ENCODE results near the gene OAF.
A peak's percentile ranks its signal among the peaks of the same experiment; 100 is the strongest.

OAF gene

GRCh38 chr11:120191058-120191457 is 19.8 kb upstream of the OAF start:
- H3K4me1 ChIP-seq = peaks cover 17% of the 10 kb centered on the region
- no peaks in the 10 kb centered on the region for H3K79me2 ChIP-seq
- H2AFZ ChIP-seq = no peak overlapping the region
- no peak overlapping the region for H3K4me2 ChIP-seq (ENCODE audit: low read length)
- H3K9me3 ChIP-seq (ENCODE audit: control insufficient read depth, low read length) = no peaks in the 10 kb centered on the region
- H3K4me3 ChIP-seq (ENCODE audit: low read depth, low read length) = no peak overlapping the region
- no peak overlapping the region for H3K27ac ChIP-seq
- no peak overlapping the region for H3K9ac ChIP-seq
- no peaks in the 10 kb centered on the region for H3K27me3 ChIP-seq (ENCODE audit: control insufficient read depth, insufficient read depth, low read length)
- H3K36me3 ChIP-seq (ENCODE audit: control insufficient read depth, insufficient read depth, low read length) = no peaks in the 10 kb centered on the region
- TF ChIP-seq CTCF (IDR thresholded peaks at IDR 0.05) = no peak

- H3K9ac ChIP-seq = no peak overlapping the region
- peak overlapping the region; percentile 32 for H3K27ac ChIP-seq
- H3K36me3 ChIP-seq (ENCODE audit: control insufficient read depth, insufficient read depth, low read length) = no peaks in the 10 kb centered on the region
- peaks cover 12% of the 10 kb centered on the region for H3K4me1 ChIP-seq
- H3K4me3 ChIP-seq (ENCODE audit: low read depth, low read length) = no peak overlapping the region
- peak overlapping the region; percentile 85 for H2AFZ ChIP-seq
- no peaks in the 10 kb centered on the region for H3K79me2 ChIP-seq
- peak overlapping the region; percentile 26 for H3K4me2 ChIP-seq (ENCODE audit: low read length)
- no peak for TF ChIP-seq CTCF (IDR thresholded peaks at IDR 0.05)
- H3K9me3 ChIP-seq (ENCODE audit: control insufficient read depth, low read length) = no peaks in the 10 kb centered on the region
- H3K27me3 ChIP-seq (ENCODE audit: control insufficient read depth, insufficient read depth, low read length) = no peaks in the 10 kb centered on the region
These were observed 17.8 kb upstream of the OAF start for GRCh38 chr11:120192831-120193625.

GRCh38 chr11:120194166-120194565 is 16.7 kb upstream of the OAF start:
- H3K9me3 ChIP-seq (ENCODE audit: control insufficient read depth, low read length) = no peaks in the 10 kb centered on the region
- H3K9ac ChIP-seq = no peak overlapping the region
- no peak overlapping the region for H3K4me2 ChIP-seq (ENCODE audit: low read length)
- H3K4me1 ChIP-seq = peaks cover 12% of the 10 kb centered on the region
- no peak overlapping the region for H2AFZ ChIP-seq
- H3K79me2 ChIP-seq = no peaks in the 10 kb centered on the region
- H3K4me3 ChIP-seq (ENCODE audit: low read depth, low read length) = no peak overlapping the region
- no peaks in the 10 kb centered on the region for H3K36me3 ChIP-seq (ENCODE audit: control insufficient read depth, insufficient read depth, low read length)
- no peak for TF ChIP-seq CTCF (IDR thresholded peaks at IDR 0.05)
- H3K27me3 ChIP-seq (ENCODE audit: control insufficient read depth, insufficient read depth, low read length) = no peaks in the 10 kb centered on the region
- H3K27ac ChIP-seq = no peak overlapping the region

GRCh38 chr11:120195601-120196320 is 15.1 kb upstream of the OAF start:
- H3K4me2 ChIP-seq (ENCODE audit: low read length) = no peak overlapping the region
- H3K79me2 ChIP-seq = no peaks in the 10 kb centered on the region
- H3K9ac ChIP-seq = no peak overlapping the region
- no peaks in the 10 kb centered on the region for H3K36me3 ChIP-seq (ENCODE audit: control insufficient read depth, insufficient read depth, low read length)
- H3K4me1 ChIP-seq = peaks cover 12% of the 10 kb centered on the region
- no peaks in the 10 kb centered on the region for H3K27me3 ChIP-seq (ENCODE audit: control insufficient read depth, insufficient read depth, low read length)
- no peaks in the 10 kb centered on the region for H3K9me3 ChIP-seq (ENCODE audit: control insufficient read depth, low read length)
- H3K27ac ChIP-seq = no peak overlapping the region
- H3K4me3 ChIP-seq (ENCODE audit: low read depth, low read length) = no peak overlapping the region
- H2AFZ ChIP-seq = no peak overlapping the region
- TF ChIP-seq CTCF (IDR thresholded peaks at IDR 0.05) = no peak

Data from parathyroid adenoma (tissue), 2 donors.